GM12874 (cell line): ENCODE data around the gene OR10A2.

Experiments
- CTCF ChIP-seq: IDR thresholded peaks from 2 replicates; pipeline ENCODE4 v1.5.1; 2011; ENCODE audit warnings: low read depth, mild to moderate bottlenecking, control low read depth, low read length, moderate library complexity; ENCODE audit not compliant: insufficient read depth

OR10A2 gene, protein sequence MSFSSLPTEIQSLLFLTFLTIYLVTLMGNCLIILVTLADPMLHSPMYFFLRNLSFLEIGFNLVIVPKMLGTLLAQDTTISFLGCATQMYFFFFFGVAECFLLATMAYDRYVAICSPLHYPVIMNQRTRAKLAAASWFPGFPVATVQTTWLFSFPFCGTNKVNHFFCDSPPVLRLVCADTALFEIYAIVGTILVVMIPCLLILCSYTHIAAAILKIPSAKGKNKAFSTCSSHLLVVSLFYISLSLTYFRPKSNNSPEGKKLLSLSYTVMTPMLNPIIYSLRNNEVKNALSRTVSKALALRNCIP

DNA sequence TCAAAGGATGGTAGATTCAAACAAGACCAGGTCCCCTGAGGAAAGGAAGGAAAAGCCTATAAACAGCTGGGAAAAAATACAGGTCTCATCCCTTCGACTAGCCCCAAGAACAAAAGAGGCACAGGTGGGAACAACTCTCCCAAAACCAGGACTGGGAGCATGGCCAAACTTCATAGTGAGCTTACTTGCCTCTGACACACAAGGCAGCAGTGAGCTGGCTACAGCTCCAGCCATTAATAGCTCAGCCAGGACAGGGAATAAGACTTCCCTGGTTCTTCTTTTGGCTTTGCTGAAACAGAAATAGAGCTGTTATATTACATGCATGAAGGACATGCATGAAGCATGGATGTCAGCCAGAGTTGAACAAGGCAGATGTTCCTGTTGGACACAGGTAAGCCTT, at the start of gene OR10A2:
TSS of gene OR10A2 (plus strand) at position 97 of the 400 bp plus-strand sequence. CDS start 6,698 bp downstream, outside the sequence.
- TF ChIP-seq CTCF = no peak

DNA sequence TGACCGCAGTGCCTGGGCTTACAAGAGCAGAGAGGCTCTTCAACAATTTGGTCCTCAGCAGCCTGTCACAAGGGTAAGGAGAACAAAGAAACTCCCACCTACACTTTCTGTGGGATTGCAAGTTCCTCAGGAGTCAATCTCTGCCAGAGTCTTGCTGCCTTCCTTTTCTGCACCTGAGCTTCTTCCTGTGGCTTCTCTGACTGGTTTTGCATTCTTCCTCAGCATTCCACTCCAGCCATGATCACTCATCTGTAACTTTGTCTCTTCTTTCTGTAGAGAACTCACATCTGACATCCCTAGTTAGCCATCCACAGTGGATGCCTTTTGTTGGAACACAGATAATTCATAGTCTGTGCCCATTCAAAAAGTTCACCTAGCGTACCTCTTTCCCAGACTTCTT, 49.2 kb upstream of the OR10A2 start:
- TF ChIP-seq CTCF = no peak

GRCh38 chr11:6817694-6818093, 45.2 kb upstream of the OR10A2 start:
- TF ChIP-seq CTCF = no peak

GRCh38 chr11:6818967-6819366, 43.9 kb upstream of the OR10A2 start:
- TF ChIP-seq CTCF = no peak

DNA sequence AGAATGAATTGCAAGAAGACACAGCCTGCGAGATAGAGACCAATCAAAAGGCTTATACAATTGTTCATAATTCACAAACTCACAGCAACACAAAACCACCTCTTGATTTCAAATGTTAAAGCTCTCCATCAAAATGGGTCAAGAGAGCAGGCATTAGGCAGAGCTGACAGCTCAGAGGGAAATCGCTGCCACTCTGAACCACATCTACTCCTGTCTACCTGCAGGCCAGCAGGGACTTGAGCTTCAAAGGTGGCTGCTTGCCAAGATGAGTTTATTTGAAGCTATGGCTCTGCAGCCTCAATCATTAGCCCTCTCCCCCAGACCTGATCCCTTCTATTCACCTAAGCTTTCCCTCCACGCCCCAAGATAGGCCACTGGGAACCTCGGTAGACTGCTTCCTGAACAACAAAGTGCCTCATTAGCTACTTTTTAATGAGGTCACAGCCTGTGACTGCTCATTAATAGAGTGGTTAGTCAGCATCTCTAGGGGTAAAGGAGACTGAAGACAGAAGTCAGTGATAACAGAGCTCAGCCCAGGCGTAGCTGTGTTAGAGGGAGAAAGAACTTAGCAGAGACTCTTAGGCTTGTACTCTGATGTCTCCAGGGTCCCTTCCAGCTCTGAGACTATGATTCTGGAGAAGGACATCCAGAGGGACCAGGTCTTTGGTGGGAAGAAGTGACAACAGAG, 38.6 kb upstream of the OR10A2 start:
- TF ChIP-seq CTCF = no peak

DNA sequence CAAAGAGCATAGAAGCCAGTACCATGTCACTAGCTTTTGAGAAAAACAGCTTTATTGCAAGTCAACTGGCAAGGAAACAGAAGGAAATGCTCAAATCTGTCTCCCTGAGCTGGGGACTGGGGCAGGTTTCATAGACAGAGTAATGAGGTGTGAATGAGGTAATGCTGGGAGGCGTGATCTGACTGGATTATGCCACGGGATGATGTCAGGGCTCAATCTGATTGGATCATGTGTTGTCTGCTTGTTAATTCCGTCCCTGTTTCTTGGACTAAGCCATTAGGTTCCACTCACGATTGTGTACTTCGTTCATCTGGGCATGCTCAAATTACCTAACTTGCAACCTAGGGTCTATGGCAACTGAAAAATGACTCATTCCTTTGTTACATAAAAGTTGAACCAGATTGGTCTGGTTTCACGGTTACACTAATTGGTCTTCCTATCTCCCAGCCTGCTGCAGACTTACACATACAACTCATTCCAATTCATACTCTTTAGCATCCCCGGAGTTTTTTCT, 37.6 kb upstream of the OR10A2 start:
- no peak for TF ChIP-seq CTCF

DNA sequence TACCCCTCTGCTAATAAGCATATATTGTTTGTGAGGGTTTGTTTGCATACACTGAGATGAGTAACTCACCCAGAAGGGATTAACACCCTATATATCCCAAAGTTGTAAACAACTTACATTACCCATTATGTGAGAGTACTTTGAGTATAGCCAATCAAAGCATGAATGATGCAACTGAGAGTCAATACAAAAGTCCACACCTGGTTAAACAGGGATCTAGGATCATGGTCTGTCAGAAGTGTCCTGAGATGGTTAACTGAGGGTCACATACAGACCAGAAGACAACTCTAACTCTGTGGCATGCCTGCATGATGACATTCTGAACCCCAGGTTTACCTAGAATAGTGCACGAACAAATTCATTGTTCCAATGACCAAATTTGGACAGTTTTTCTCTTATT, 34.8 kb upstream of the OR10A2 start:
- TF ChIP-seq CTCF = no peak
